Measurements from ENCODE around the gene INAVA.
A peak's percentile ranks its signal among the peaks of the same experiment; 100 is the strongest.

The INAVA gene

GRCh38 chr1:200877839-200878551, 16.7 kb upstream of the INAVA start:
- peak; percentile 92 for DNase-seq

- peak; percentile 64 for DNase-seq
These were observed 14.5 kb upstream of the INAVA start for GRCh38 chr1:200880212-200880611.

GRCh38 chr1:200883118-200883517, 11.6 kb upstream of the INAVA start:
- no peak for DNase-seq

GRCh38 chr1:200885623-200886402, 8.9 kb upstream of the INAVA start:
- DNase-seq, result no peak

GRCh38 chr1:200886594-200886993, 8.1 kb upstream of the INAVA start:
- DNase-seq, result no peak

- no peak for DNase-seq
These were observed 7.7 kb upstream of the INAVA start for GRCh38 chr1:200887036-200887435.

GRCh38 chr1:200887772-200888348, 6.8 kb upstream of the INAVA start:
- no peak for DNase-seq

GRCh38 chr1:200888349-200888838, 6.3 kb upstream of the INAVA start:
- peak; percentile 77 for DNase-seq

- DNase-seq, result peak; percentile 76
These were observed 5.1 kb upstream of the INAVA start for GRCh38 chr1:200889571-200889970.

- DNase-seq, result no peak
These were observed 4.7 kb upstream of the INAVA start for GRCh38 chr1:200890027-200890426.

- no peak for DNase-seq
These were observed 3.6 kb upstream of the INAVA start for GRCh38 chr1:200890818-200891773.

GRCh38 chr1:200891774-200892157, 2.9 kb upstream of the INAVA start:
- no peak for DNase-seq

- DNase-seq, result no peak
These were observed 2.2 kb upstream of the INAVA start for GRCh38 chr1:200892546-200892945.

- no peak for DNase-seq
These were observed 1.7 kb upstream of the INAVA start for GRCh38 chr1:200892958-200893357.

GRCh38 chr1:200893411-200893901, 1.2 kb upstream of the INAVA start:
- no peak for DNase-seq

- no peak for DNase-seq
These were observed 716 bp downstream of the INAVA start for GRCh38 chr1:200895443-200895789.

GRCh38 chr1:200895801-200896530, 1.3 kb downstream of the INAVA start:
- no peak for DNase-seq

GRCh38 chr1:200896531-200897196, 2.0 kb downstream of the INAVA start:
- DNase-seq, result no peak

- no peak for DNase-seq
These were observed 2.6 kb downstream of the INAVA start for GRCh38 chr1:200897259-200897658.

- DNase-seq, result no peak
These were observed 4.3 kb downstream of the INAVA start for GRCh38 chr1:200899015-200899386.

- DNase-seq, result no peak
These were observed 4.8 kb downstream of the INAVA start for GRCh38 chr1:200899451-200899915.

All from activated CD4-positive, alpha-beta T cell treated with anti-CD3 and anti-CD28 coated beads, Interleukin-2, amount 50 U/mL, for 16 hours (primary cell).